Neural cell (in vitro differentiated cells): Measurements from ENCODE around the gene POLR2L.

ENCODE experiments used
- EP300 ChIP-seq: fragments of 450-650 bp; conservative IDR thresholded peaks from 2 replicates; pipeline ENCODE4 v1.6.1; 2014; ENCODE audit warnings: antibody characterized with exemption, mild to moderate bottlenecking, moderate library complexity; ENCODE audit not compliant: poor library complexity, severe bottlenecking
- EZH2 ChIP-seq: fragments of 200-600, 300-800 bp; shearing (Covaris generic), sonication (generic); IDR thresholded peaks from 2 replicates; pipeline ENCODE4 v1.6.1; 2014; ENCODE audit warnings: antibody characterized with exemption, low read length, borderline replicate concordance, mild to moderate bottlenecking; ENCODE audit not compliant: insufficient read depth, poor library complexity, severe bottlenecking
- RAD21 ChIP-seq: fragments of 450-650 bp; conservative IDR thresholded peaks from 2 replicates; pipeline ENCODE4 v1.6.1; 2014; ENCODE audit warnings: antibody characterized with exemption, mild to moderate bottlenecking, moderate library complexity
- TF ChIP-seq, protein P1 (sequence below): fragments of 450-650 bp; IDR thresholded peaks from 2 replicates; pipeline ENCODE4 v1.5.1; 2014; ENCODE audit warnings: antibody characterized with exemption, mild to moderate bottlenecking, moderate library complexity; ENCODE audit not compliant: poor library complexity, severe bottlenecking

DNA sequence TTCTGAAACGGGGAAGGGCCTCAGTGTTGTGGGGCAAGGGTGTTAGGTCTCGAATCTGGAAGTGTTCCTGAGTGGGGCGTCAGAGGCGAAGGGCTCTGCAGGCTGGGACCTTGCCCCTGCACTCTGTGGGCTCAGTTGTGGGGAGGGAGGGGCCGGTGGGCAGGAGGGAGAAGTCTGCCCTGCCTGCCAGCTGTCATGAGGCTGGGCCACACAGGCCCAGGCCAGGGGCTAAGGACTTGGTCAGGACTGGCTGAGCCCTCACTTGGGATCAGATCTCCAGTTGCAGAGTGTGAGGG is 14.5 kb downstream of the POLR2L start, which contains the start of gene CRACR2B:
- TF ChIP-seq, protein P1, sequence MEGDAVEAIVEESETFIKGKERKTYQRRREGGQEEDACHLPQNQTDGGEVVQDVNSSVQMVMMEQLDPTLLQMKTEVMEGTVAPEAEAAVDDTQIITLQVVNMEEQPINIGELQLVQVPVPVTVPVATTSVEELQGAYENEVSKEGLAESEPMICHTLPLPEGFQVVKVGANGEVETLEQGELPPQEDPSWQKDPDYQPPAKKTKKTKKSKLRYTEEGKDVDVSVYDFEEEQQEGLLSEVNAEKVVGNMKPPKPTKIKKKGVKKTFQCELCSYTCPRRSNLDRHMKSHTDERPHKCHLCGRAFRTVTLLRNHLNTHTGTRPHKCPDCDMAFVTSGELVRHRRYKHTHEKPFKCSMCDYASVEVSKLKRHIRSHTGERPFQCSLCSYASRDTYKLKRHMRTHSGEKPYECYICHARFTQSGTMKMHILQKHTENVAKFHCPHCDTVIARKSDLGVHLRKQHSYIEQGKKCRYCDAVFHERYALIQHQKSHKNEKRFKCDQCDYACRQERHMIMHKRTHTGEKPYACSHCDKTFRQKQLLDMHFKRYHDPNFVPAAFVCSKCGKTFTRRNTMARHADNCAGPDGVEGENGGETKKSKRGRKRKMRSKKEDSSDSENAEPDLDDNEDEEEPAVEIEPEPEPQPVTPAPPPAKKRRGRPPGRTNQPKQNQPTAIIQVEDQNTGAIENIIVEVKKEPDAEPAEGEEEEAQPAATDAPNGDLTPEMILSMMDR: no peak
- TF ChIP-seq EZH2: no peak
- no peak for TF ChIP-seq EP300
- no peak for TF ChIP-seq RAD21
